ENCODE measurements around the gene MUC3A. TPM values are rescaled to one million over a fixed set of nuclear protein-coding genes. Genes with fewer than 3 reads are reported as not detected.
"Not testable (repeated sequence)": the region's sequence is repeated elsewhere in the genome, so short reads cannot be mapped to it uniquely, and the experiment has no call there.

MUC3A gene
- polyA plus RNA-seq, 1 of the 3 experiments (the other 2 are of a cell fraction) = 0.03 TPM

- Histone ChIP-seq H3K27me3 (ENCODE audit: insufficient read depth) (peaks cover 30% of the 10 kb centered on the region; the same call in 1 of the 2 replicates), H3K9ac (no peak overlapping the region), H3K4me1 (ENCODE audit: control insufficient read depth in 1 of 2, insufficient read depth in 2 of 2, low read depth in 1 of 2, low read length in 1 of 2) (no peaks in the 10 kb centered on the region), H3K9me2 (no peaks in the 10 kb centered on the region), H2AFZ (ENCODE audit: low read depth) (no peak overlapping the region), H3K36me3 (replicated peaks in 1 of 2; ENCODE audit: control insufficient read depth in 1 of 2, insufficient read depth in 2 of 2, low read length in 1 of 2) (no peaks in the 10 kb centered on the region), H3K9me3 (no peaks in the 10 kb centered on the region), H4K20me1 (ENCODE audit: insufficient read depth) (no peaks in the 10 kb centered on the region), H3K27ac (ENCODE audit: low read depth in 2 of 2, low read length in 1 of 2) (no peak overlapping the region), H3K4me2 (no peak overlapping the region), H3F3A (replicated peaks; ENCODE audit: insufficient read depth) (no peaks in the 10 kb centered on the region), H3K4me3 (ENCODE audit: low read depth in 2 of 2, low read length in 1 of 2) (no peak overlapping the region), H3K79me2 (ENCODE audit: insufficient read depth) (no peaks in the 10 kb centered on the region)
- no peak for TF ChIP-seq GABPA (IDR thresholded peaks at IDR 0.05; ENCODE audit: low read depth)
- TF ChIP-seq MEF2A (IDR thresholded peaks at IDR 0.05; ENCODE audit: borderline replicate concordance, low read depth) = no peak
- no peak for TF ChIP-seq CTCF (IDR thresholded peaks at IDR 0.05)
- no peak for TF ChIP-seq ELF1 (IDR thresholded peaks at IDR 0.05)
- TF ChIP-seq ZBTB33 (IDR thresholded peaks at IDR 0.05; ENCODE audit: borderline replicate concordance, low read depth) = no peak
- no peak for TF ChIP-seq RFX5 (IDR thresholded peaks at IDR 0.05; ENCODE audit: low read length)
- no peak for TF ChIP-seq EZH2phosphoT487 (IDR thresholded peaks at IDR 0.05; ENCODE audit: borderline replicate concordance, low read depth)
- TF ChIP-seq RXRA (IDR thresholded peaks at IDR 0.05; ENCODE audit: borderline replicate concordance, low read depth) = no peak
- TF ChIP-seq FOXM1 (IDR thresholded peaks at IDR 0.05; ENCODE audit: low read depth) = no peak
- no peak for TF ChIP-seq CHD2 (IDR thresholded peaks at IDR 0.05; ENCODE audit: low read length, partially characterized antibody)
- no peak for TF ChIP-seq FOSL2 (IDR thresholded peaks at IDR 0.05; ENCODE audit: borderline replicate concordance, low read depth)
- no peak for TF ChIP-seq YY1 (IDR thresholded peaks at IDR 0.05; ENCODE audit: low read depth)
- no peak for TF ChIP-seq RCOR1 (IDR thresholded peaks at IDR 0.05; ENCODE audit: low read length)
- TF ChIP-seq SMC3 (IDR thresholded peaks at IDR 0.05; ENCODE audit: low read depth, low read length) = no peak
- no peak for TF ChIP-seq RAD21 (IDR thresholded peaks at IDR 0.05; ENCODE audit: low read length)
- TF ChIP-seq FOXJ3 (CRISPR knock-in tag; IDR thresholded peaks at IDR 0.05) = no peak
- TF ChIP-seq TCF12 (IDR thresholded peaks at IDR 0.05) = no peak
- no peak for TF ChIP-seq TAF1 (IDR thresholded peaks at IDR 0.05; ENCODE audit: borderline replicate concordance, low read depth, low read length)
- TF ChIP-seq PBX3 (IDR thresholded peaks at IDR 0.05) = no peak
- no peak for TF ChIP-seq USF2 (IDR thresholded peaks at IDR 0.05; ENCODE audit: borderline replicate concordance, low read depth, low read length)
- CTCF ChIA-PET = interaction anchor here (0.8 to 2.3 kb wide), 2 partner anchors 20 to 156 kb away, joined by 3 to 5 read pairs; no protein-coding TSS in a partner anchor
- no peak for DNase-seq
- POLR2A ChIA-PET = no interaction called here
Observed at GRCh38 chr7:100921039-100921438, 28.3 kb upstream of the MUC3A start.

GRCh38 chr7:100923616-100924015 lies 25.7 kb upstream of the MUC3A start:
- WGBS (ENCODE audit: low lambda C conversion rate) = 7% methylated on average over 4 of the region's 4 CpGs
- H3K36me3 ChIP-seq (replicated peaks in 1 of 2; ENCODE audit: control insufficient read depth in 1 of 2, insufficient read depth in 2 of 2, low read length in 1 of 2); H4K20me1 ChIP-seq (ENCODE audit: insufficient read depth); POLR2A ChIA-PET; H3K27ac ChIP-seq (ENCODE audit: low read depth in 2 of 2, low read length in 1 of 2); H2AFZ ChIP-seq (ENCODE audit: low read depth); H3K4me2 ChIP-seq; H3K4me3 ChIP-seq (ENCODE audit: low read depth in 2 of 2, low read length in 1 of 2); H3K9ac ChIP-seq; H3F3A ChIP-seq (replicated peaks; ENCODE audit: insufficient read depth); DNase-seq; H3K9me3 ChIP-seq; H3K9me2 ChIP-seq; H3K4me1 ChIP-seq (ENCODE audit: control insufficient read depth in 1 of 2, insufficient read depth in 2 of 2, low read depth in 1 of 2, low read length in 1 of 2); H3K79me2 ChIP-seq (ENCODE audit: insufficient read depth); CTCF ChIA-PET: not testable (repeated sequence)
- H3K27me3 ChIP-seq (ENCODE audit: insufficient read depth) = peaks cover 36% of the 10 kb centered on the region; the same call in 1 of the 2 replicates
